ENCODE data around the gene AHRR.
"Not testable (repeated sequence)": the region's sequence is repeated elsewhere in the genome, so short reads cannot be mapped to it uniquely, and the experiment has no call there.

GRCh38 chr5:486597-486996 lies 165.1 kb downstream of the AHRR start:
- TF ChIP-seq, protein P1, sequence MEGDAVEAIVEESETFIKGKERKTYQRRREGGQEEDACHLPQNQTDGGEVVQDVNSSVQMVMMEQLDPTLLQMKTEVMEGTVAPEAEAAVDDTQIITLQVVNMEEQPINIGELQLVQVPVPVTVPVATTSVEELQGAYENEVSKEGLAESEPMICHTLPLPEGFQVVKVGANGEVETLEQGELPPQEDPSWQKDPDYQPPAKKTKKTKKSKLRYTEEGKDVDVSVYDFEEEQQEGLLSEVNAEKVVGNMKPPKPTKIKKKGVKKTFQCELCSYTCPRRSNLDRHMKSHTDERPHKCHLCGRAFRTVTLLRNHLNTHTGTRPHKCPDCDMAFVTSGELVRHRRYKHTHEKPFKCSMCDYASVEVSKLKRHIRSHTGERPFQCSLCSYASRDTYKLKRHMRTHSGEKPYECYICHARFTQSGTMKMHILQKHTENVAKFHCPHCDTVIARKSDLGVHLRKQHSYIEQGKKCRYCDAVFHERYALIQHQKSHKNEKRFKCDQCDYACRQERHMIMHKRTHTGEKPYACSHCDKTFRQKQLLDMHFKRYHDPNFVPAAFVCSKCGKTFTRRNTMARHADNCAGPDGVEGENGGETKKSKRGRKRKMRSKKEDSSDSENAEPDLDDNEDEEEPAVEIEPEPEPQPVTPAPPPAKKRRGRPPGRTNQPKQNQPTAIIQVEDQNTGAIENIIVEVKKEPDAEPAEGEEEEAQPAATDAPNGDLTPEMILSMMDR (conservative IDR thresholded peaks at IDR 0.05; ENCODE audit: low read length): not testable (repeated sequence)
- not testable (repeated sequence) for TF ChIP-seq EZH2phosphoT487 (IDR thresholded peaks at IDR 0.05; ENCODE audit: borderline replicate concordance, low read depth, low read length)

Data from OCI-LY7 (cell line).